Measurements from ENCODE around the gene BATF3. TPM values are rescaled to one million over a fixed set of nuclear protein-coding genes. Genes with fewer than 3 reads are reported as not detected.

BATF3 gene
- total RNA-seq, 1 donor from 2014 or later = not detected

DNA sequence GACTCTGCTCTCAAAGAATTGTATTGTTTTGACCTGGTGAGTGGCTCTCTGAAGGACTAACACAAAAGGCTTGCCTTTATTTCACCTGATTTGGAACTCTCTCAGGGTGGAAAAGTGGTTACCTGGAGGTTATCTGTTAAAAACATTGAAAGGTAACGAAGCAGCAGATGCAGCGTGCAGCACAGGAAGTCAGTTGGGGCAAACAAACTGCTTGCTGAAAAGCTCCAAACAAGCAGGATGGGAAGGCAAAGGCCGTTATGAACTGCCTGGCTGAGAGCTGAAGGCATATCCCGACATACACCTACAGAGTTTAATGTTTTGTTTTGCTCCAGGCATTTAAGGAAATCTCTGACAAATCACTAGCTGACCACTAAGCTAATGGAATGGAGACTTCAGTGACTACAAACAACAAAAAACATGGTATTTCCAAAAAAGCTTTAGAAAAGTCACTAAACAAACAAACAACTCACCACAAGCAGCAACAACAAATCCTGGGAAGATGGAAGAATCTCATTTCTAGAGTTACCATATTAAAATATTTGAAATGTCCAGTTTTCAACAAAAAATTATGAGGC is 44.3 kb upstream of the BATF3 start:
- no peaks in the 10 kb centered on the region for H3K9me3 ChIP-seq (ENCODE audit: low read depth)
- peaks cover 31% of the 10 kb centered on the region for H3K36me3 Mint-ChIP-seq
- no peaks in the 10 kb centered on the region for H4K20me1 ChIP-seq (ENCODE audit: low read depth)
- H3K27ac Mint-ChIP-seq = no peak overlapping the region
- H3K4me3 ChIP-seq = no peak overlapping the region
- H3K9ac ChIP-seq = no peak overlapping the region
- H3K4me1 ChIP-seq = peaks cover 6% of the 10 kb centered on the region
- H3K9me3 Mint-ChIP-seq = peaks cover 12% of the 10 kb centered on the region
- DNase-seq (ENCODE audit: low spot score) = no peak
- H3K27ac ChIP-seq = peak overlapping the region; percentile 48
- H3K36me3 ChIP-seq = no peaks in the 10 kb centered on the region
- no peaks in the 10 kb centered on the region for H3K4me1 Mint-ChIP-seq
- H3K27me3 ChIP-seq = no peaks in the 10 kb centered on the region
- peaks cover 62% of the 10 kb centered on the region for H3K79me2 ChIP-seq (ENCODE audit: low read depth)
- no peaks in the 10 kb centered on the region for H3F3A ChIP-seq (ENCODE audit: low read depth)
- no peak overlapping the region for H2AFZ ChIP-seq (replicated peaks)
- no peaks in the 10 kb centered on the region for H3K27me3 Mint-ChIP-seq (ENCODE audit: insufficient read depth, low read depth)
- H3K4me2 ChIP-seq = peak overlapping the region; percentile 40
- no peak overlapping the region for H3K4me3 Mint-ChIP-seq
- TF ChIP-seq, protein P1, sequence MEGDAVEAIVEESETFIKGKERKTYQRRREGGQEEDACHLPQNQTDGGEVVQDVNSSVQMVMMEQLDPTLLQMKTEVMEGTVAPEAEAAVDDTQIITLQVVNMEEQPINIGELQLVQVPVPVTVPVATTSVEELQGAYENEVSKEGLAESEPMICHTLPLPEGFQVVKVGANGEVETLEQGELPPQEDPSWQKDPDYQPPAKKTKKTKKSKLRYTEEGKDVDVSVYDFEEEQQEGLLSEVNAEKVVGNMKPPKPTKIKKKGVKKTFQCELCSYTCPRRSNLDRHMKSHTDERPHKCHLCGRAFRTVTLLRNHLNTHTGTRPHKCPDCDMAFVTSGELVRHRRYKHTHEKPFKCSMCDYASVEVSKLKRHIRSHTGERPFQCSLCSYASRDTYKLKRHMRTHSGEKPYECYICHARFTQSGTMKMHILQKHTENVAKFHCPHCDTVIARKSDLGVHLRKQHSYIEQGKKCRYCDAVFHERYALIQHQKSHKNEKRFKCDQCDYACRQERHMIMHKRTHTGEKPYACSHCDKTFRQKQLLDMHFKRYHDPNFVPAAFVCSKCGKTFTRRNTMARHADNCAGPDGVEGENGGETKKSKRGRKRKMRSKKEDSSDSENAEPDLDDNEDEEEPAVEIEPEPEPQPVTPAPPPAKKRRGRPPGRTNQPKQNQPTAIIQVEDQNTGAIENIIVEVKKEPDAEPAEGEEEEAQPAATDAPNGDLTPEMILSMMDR (IDR thresholded peaks at IDR 0.05) = no peak
- TF ChIP-seq EZH2 (IDR thresholded peaks at IDR 0.05) (no peak), EZH2phosphoT487 (IDR thresholded peaks at IDR 0.05) (no peak)

DNA sequence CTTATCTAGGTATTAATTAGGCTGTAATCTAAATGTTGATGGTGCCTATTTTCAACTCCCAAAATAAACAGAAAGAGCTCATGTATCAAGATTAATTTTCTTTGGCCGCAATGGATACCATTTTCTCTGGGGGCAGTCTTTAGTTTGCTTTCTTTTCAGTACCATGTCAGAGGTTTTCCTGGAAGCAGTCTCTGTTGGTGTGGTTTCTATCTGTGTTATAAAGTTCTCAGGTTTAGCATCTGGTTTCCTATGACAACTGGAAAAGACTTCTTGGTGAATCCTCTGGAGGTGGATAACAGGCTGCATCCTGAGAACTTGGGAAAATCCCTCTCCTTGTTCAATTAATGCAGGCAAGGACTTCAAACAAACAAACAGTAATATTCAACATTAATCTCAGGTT is 38.7 kb upstream of the BATF3 start:
- H3K4me1 ChIP-seq = no peaks in the 10 kb centered on the region
- H3K27ac Mint-ChIP-seq = no peak overlapping the region
- H3K27me3 Mint-ChIP-seq (ENCODE audit: insufficient read depth, low read depth) = peaks cover 4% of the 10 kb centered on the region
- H2AFZ ChIP-seq (replicated peaks) = no peak overlapping the region
- H3K9ac ChIP-seq = no peak overlapping the region
- no peak overlapping the region for H3K4me3 ChIP-seq
- H3K4me2 ChIP-seq = no peak overlapping the region
- TF ChIP-seq, protein P1 (IDR thresholded peaks at IDR 0.05) = no peak
- TF ChIP-seq EZH2phosphoT487 (IDR thresholded peaks at IDR 0.05) (no peak), EZH2 (IDR thresholded peaks at IDR 0.05) (no peak)
- H3K9me3 Mint-ChIP-seq = peaks cover 3% of the 10 kb centered on the region
- no peaks in the 10 kb centered on the region for H3K27me3 ChIP-seq
- no peaks in the 10 kb centered on the region for H3F3A ChIP-seq (ENCODE audit: low read depth)
- H3K9me3 ChIP-seq (ENCODE audit: low read depth) = no peaks in the 10 kb centered on the region
- H3K4me1 Mint-ChIP-seq = no peaks in the 10 kb centered on the region
- DNase-seq (ENCODE audit: low spot score) = no peak
- no peak overlapping the region for H3K27ac ChIP-seq
- H3K4me3 Mint-ChIP-seq = no peak overlapping the region
- H3K79me2 ChIP-seq (ENCODE audit: low read depth) = peaks cover 11% of the 10 kb centered on the region
- H4K20me1 ChIP-seq (ENCODE audit: low read depth) = no peaks in the 10 kb centered on the region
- H3K36me3 ChIP-seq = no peaks in the 10 kb centered on the region
- peaks cover 14% of the 10 kb centered on the region for H3K36me3 Mint-ChIP-seq

DNA sequence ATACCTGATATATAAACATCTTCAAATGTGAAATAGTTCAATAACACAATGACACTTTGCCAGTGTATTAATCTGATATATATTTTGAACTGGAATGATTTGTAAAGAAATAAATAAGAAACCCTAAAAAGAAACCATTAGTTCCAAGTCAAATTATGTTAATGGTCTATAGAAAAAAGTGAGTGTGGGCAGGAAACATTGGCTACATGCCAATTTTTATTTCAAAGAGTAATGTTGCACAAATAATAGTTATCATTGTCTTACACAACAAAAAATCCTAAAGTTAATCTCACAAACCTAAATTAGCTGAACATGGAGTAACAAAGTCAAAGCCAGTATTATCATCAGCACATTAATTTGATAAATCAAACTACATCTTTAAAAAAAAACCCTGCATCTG is 37.9 kb upstream of the BATF3 start:
- Mint-ChIP-seq H3K4me1 (no peaks in the 10 kb centered on the region), H3K9me3 (peaks cover 3% of the 10 kb centered on the region), H3K4me3 (no peak overlapping the region), H3K27ac (no peak overlapping the region), H3K36me3 (peaks cover 14% of the 10 kb centered on the region), H3K27me3 (ENCODE audit: insufficient read depth, low read depth) (peaks cover 4% of the 10 kb centered on the region)
- no peaks in the 10 kb centered on the region for H3K27me3 ChIP-seq
- TF ChIP-seq, protein P1 (IDR thresholded peaks at IDR 0.05) = no peak
- TF ChIP-seq EZH2 (IDR thresholded peaks at IDR 0.05) (no peak), EZH2phosphoT487 (IDR thresholded peaks at IDR 0.05) (no peak)
- H3K4me3 ChIP-seq = no peak overlapping the region
- H2AFZ ChIP-seq (replicated peaks) = no peak overlapping the region
- H3K4me1 ChIP-seq = no peaks in the 10 kb centered on the region
- H3K9me3 ChIP-seq (ENCODE audit: low read depth) = no peaks in the 10 kb centered on the region
- H3K9ac ChIP-seq = no peak overlapping the region
- no peaks in the 10 kb centered on the region for H4K20me1 ChIP-seq (ENCODE audit: low read depth)
- H3K36me3 ChIP-seq = no peaks in the 10 kb centered on the region
- H3F3A ChIP-seq (ENCODE audit: low read depth) = no peaks in the 10 kb centered on the region
- H3K4me2 ChIP-seq = no peak overlapping the region
- H3K27ac ChIP-seq = no peak overlapping the region
- H3K79me2 ChIP-seq (ENCODE audit: low read depth) = peaks cover 8% of the 10 kb centered on the region
- no peak for DNase-seq (ENCODE audit: low spot score)

All from neural progenitor cell (in vitro differentiated cells).